ENCODE data around the gene TSPAN9. TPM values are rescaled to one million over a fixed set of nuclear protein-coding genes. Genes with fewer than 3 reads are reported as not detected.

TSPAN9 gene
- total and polyA plus RNA-seq, 2 of the 4 experiments (the other 2 are of a cell fraction): 17.7 to 39.1 TPM

DNA sequence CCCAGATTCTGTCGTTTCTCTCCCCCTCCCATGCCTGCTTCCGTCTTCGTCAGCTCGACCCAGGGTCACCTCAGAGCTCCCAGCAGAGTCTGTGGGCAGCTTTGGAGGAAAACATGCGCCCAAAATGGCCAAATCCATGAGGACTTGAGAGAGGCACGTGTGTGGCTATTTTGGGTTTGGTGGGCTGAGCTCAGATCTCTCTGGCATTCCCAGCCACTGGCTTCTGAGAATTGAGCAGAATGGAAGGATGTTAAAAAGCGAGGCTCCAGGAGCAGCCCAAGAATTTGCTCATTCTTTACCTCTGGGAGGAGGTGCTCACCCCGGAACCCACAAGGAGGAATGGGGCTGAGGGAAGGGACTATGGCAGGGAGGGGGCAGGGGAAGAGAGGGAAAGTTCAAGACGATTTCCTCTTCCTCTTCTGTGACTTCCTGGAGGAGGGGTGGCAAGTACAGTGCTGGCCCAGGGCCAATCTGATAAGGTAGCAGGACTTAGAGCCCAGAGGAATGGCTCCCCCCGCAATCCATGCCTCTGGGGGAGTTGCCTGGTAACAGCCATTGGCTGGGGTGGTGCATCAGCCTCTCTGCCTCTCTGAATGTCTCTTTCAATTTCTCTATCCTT lies 20.1 kb downstream of the TSPAN9 start (continued):
- TF ChIP-seq MAZ (IDR thresholded peaks at IDR 0.05; ENCODE audit: borderline replicate concordance, low read depth, low read length): peak; percentile 29; the same call in 1 of the 2 replicates

DNA sequence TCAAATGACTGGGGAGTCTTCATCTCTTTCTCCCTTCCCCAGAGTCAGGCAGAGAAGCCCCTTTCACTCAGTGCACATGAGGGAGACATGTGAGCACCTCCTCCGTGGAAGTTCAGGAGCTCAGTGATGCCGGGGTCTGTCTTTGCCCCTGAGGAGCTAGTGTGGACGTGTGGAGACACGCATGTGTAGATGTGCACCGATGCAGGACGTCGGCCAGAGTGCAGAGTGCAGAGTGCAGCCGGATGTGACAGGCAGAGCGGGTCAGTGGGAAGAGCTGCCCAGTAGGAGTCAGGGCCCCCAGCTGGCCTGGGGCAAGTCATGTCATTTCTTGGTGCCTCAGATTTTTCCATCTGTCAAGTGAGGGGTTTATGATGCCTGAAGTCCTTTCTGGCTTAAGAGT lies 20.7 kb downstream of the TSPAN9 start:
- no peak overlapping the region for H3K9ac ChIP-seq (ENCODE audit: low read depth, low read length)
- ChIA-PET CTCF (no interaction called here), POLR2A (ENCODE audit: unreplicated experiment) (no interaction called here)
- peak overlapping the region; percentile 21 to 56; a peak in 3 of 4 replicates for H4K8ac ChIP-seq (ENCODE audit: low read depth in 2 of 2, low read length in 2 of 2)
- dilution Hi-C loops (cut with HindIII; ENCODE audit: low sequenced_read_pairs, unreplicated experiment): no loop called here
- ATAC-seq (ENCODE audit: low read depth) (peak; percentile 16; the same call in 1 of the 2 replicates), DNase-seq (no peak)
- H3K4me1 ChIP-seq (ENCODE audit: control insufficient read depth, insufficient read depth, low read length): peaks cover 18% of the 10 kb centered on the region
- H3K9me3 ChIP-seq (ENCODE audit: control insufficient read depth, insufficient read depth, low read length): no peaks in the 10 kb centered on the region
- H4K5ac ChIP-seq (ENCODE audit: low read depth, low read length): peak overlapping the region; percentile 34; the same call in 1 of the 2 replicates
- H3K36me3 ChIP-seq (ENCODE audit: control insufficient read depth, insufficient read depth, low read length): 0 out of 2 replicates have a peak, but pooled peaks cover 2% of the 10 kb centered on the region
- no peak overlapping the region for H2BK15ac ChIP-seq (ENCODE audit: low read depth, low read length)
- no TSS peak for BruUV-seq (replicated peaks)
- no peak overlapping the region for H3K27ac ChIP-seq (ENCODE audit: insufficient read depth, low read length)
- peak overlapping the region; percentile 56 for H3K4me2 ChIP-seq (ENCODE audit: low read depth, low read length)
- H2BK5ac ChIP-seq (ENCODE audit: low read depth, low read length, poor library complexity, severe bottlenecking): peak overlapping the region; percentile 17
- peak overlapping the region; percentile 3; the same call in 1 of the 2 replicates for H3K23ac ChIP-seq (ENCODE audit: low read depth, low read length)
- H3K14ac ChIP-seq (replicated peaks; ENCODE audit: low read depth, low read length): peak overlapping the region; percentile 17; the same call in 1 of the 2 replicates
- peaks cover 0 to 44% of the 10 kb centered on the region in 2 experiments; a peak in 2 of 4 replicates for H3K79me1 ChIP-seq (ENCODE audit: low read depth in 1 of 2, low read length in 2 of 2)
- no peak overlapping the region for H3K4me3 ChIP-seq (ENCODE audit: insufficient read depth, low read depth, low read length)
- H2BK20ac ChIP-seq (ENCODE audit: low read depth, low read length): no peak overlapping the region
- 0 out of 2 replicates have a peak overlapping the region, but pooled peaks have one; percentile 36 for H4K91ac ChIP-seq (ENCODE audit: insufficient read depth, low read depth, low read length)
- in situ Hi-C loops (cut with MboI; ENCODE audit: low sequenced_read_pairs): no loop called here
- H3K9me1 ChIP-seq (ENCODE audit: insufficient read depth, low read length): peaks cover 21% of the 10 kb centered on the region
- H2AK9ac ChIP-seq (replicated peaks; ENCODE audit: low read depth, low read length, poor library complexity): peak overlapping the region; percentile 79
- H3K27me3 ChIP-seq (ENCODE audit: control insufficient read depth, insufficient read depth, low read length): no peaks in the 10 kb centered on the region
- peak overlapping the region; percentile 80 for H2AFZ ChIP-seq (replicated peaks; ENCODE audit: low read length, poor library complexity)
- H2AK5ac ChIP-seq (ENCODE audit: low read depth, low read length): peak overlapping the region; percentile 75; the same call in 1 of the 2 replicates
- H2BK120ac ChIP-seq (ENCODE audit: low read depth, low read length): no peak overlapping the region
- 52% methylated on average over 8 of the region's 9 CpGs; no CpG with 5 or more reads in 1 of the 2 experiments for WGBS, 2 experiments (ENCODE audit: extremely low coverage in 2 of 2, insufficient read length in 1 of 2)
- H4K20me1 ChIP-seq (ENCODE audit: insufficient read depth, low read length): peaks cover 11% of the 10 kb centered on the region; the same call in 1 of the 2 replicates
- TF ChIP-seq SMC3 (IDR thresholded peaks at IDR 0.05; ENCODE audit: low read depth, low read length) (no peak), FOS (IDR thresholded peaks at IDR 0.05; ENCODE audit: low read depth, low read length) (no peak), RAD21 (IDR thresholded peaks at IDR 0.05; ENCODE audit: low read length) (no peak), MAFK (IDR thresholded peaks at IDR 0.05; ENCODE audit: low read depth, low read length) (no peak), NFE2L2 (IDR thresholded peaks at IDR 0.05; ENCODE audit: low read depth, low read length) (no peak), BHLHE40 (IDR thresholded peaks at IDR 0.05; ENCODE audit: low read depth, low read length) (no peak), POLR2A (IDR thresholded peaks at IDR 0.05; ENCODE audit: low read depth, low read length) (no peak), MXI1 (IDR thresholded peaks at IDR 0.05; ENCODE audit: borderline replicate concordance, low read depth, low read length) (no peak), CEBPB (IDR thresholded peaks at IDR 0.05; ENCODE audit: low read depth, low read length) (no peak), RFX5 (IDR thresholded peaks at IDR 0.05; ENCODE audit: low read depth, low read length) (no peak), RCOR1 (IDR thresholded peaks at IDR 0.05; ENCODE audit: insufficient replicate concordance, low read length) (no peak)
- TF ChIP-seq, protein P1, sequence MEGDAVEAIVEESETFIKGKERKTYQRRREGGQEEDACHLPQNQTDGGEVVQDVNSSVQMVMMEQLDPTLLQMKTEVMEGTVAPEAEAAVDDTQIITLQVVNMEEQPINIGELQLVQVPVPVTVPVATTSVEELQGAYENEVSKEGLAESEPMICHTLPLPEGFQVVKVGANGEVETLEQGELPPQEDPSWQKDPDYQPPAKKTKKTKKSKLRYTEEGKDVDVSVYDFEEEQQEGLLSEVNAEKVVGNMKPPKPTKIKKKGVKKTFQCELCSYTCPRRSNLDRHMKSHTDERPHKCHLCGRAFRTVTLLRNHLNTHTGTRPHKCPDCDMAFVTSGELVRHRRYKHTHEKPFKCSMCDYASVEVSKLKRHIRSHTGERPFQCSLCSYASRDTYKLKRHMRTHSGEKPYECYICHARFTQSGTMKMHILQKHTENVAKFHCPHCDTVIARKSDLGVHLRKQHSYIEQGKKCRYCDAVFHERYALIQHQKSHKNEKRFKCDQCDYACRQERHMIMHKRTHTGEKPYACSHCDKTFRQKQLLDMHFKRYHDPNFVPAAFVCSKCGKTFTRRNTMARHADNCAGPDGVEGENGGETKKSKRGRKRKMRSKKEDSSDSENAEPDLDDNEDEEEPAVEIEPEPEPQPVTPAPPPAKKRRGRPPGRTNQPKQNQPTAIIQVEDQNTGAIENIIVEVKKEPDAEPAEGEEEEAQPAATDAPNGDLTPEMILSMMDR (conservative IDR thresholded peaks at IDR 0.05; ENCODE audit: low read depth, low read length): no peak
- TF ChIP-seq, protein P2, sequence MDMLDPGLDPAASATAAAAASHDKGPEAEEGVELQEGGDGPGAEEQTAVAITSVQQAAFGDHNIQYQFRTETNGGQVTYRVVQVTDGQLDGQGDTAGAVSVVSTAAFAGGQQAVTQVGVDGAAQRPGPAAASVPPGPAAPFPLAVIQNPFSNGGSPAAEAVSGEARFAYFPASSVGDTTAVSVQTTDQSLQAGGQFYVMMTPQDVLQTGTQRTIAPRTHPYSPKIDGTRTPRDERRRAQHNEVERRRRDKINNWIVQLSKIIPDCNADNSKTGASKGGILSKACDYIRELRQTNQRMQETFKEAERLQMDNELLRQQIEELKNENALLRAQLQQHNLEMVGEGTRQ (IDR thresholded peaks at IDR 0.05; ENCODE audit: low read depth, low read length): no peak
- H3K56ac ChIP-seq (ENCODE audit: extremely low read depth, insufficient read depth, low read length): no peak overlapping the region
- H3K4ac ChIP-seq (ENCODE audit: low read depth, low read length): peak overlapping the region; percentile 5; the same call in 1 of the 2 replicates
- intact Hi-C loops (cut with micrococcal nuclease): no loop called here
- no peak overlapping the region for H3K18ac ChIP-seq (ENCODE audit: low read depth, low read length)
